Neural crest cell (in vitro differentiated cells): Measurements from ENCODE around the gene ZNF84. TPM values are rescaled to one million over a fixed set of nuclear protein-coding genes. Genes with fewer than 3 reads are reported as not detected.
A peak's percentile ranks its signal among the peaks of the same experiment; 100 is the strongest.

Source experiments
- DNase-seq: peaks from one replicate; pipeline ENCODE4 v3.0.0; 2021; ENCODE audit warnings: low read depth, mixed read lengths, low spot score
- H3K27ac Mint-ChIP-seq: one replicate; pipeline ENCODE4 v1.8.0; 2021; ENCODE audit warnings: mild to moderate bottlenecking, mixed read lengths; ENCODE audit not compliant: unreplicated experiment
- H3K27me3 Mint-ChIP-seq: 2 replicates; pipeline ENCODE4 v1.8.0; 2021; ENCODE audit warnings: low read depth, mild to moderate bottlenecking, mixed read lengths
- H3K36me3 Mint-ChIP-seq: 2 replicates; pipeline ENCODE4 v1.8.0; 2021; ENCODE audit warnings: low read depth, mild to moderate bottlenecking, mixed read lengths
- H3K4me1 Mint-ChIP-seq: 2 replicates; pipeline ENCODE4 v1.8.0; 2021; ENCODE audit warnings: mixed read lengths
- H3K4me3 Mint-ChIP-seq: one replicate; pipeline ENCODE4 v1.8.0; 2021; ENCODE audit warnings: mild to moderate bottlenecking, mixed read lengths
- H3K9me3 Mint-ChIP-seq: 2 replicates; pipeline ENCODE4 v1.8.0; 2021; ENCODE audit warnings: mixed read lengths
- total RNA-seq: library from RNA; stranded (reverse); gene quantifications from 2 replicates; pipeline ENCODE4 v1.2.1, GENCODE V29; 2021
- TF ChIP-seq, protein P1 (sequence below): fragments of 200-600 bp; sonication (generic); conservative IDR thresholded peaks from 2 replicates; pipeline ENCODE4 v1.5.0; 2021; ENCODE audit warnings: antibody characterized with exemption, mild to moderate bottlenecking

The ZNF84 gene
- total RNA-seq, 1 donor from 2014 or later: 63.4 TPM

DNA sequence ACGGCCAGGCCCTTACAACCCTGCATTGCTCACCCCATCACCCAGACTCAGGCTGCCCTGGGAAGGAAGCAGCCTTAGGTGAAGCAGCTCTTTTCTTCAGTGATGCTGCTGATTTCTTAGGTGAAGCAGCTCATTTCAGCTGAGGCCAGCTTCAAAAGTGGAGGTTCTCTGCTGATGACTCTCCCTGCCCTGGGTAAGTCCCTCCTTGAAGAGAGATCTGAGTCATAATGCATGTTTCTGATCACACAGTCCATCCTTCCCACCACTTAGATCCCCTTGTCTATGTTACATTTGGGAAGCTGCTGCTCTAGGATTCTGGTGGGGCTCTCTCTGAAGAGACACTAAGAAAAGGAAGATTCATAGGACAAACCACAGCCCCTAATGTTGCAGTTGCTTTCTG lies 26.2 kb downstream of the ZNF84 start:
- peaks cover 57% of the 10 kb centered on the region for H3K36me3 Mint-ChIP-seq

GRCh38 chr12:133073836-133074235 lies 36.5 kb downstream of the ZNF84 start:
- H3K4me3 Mint-ChIP-seq: no peak overlapping the region
- peaks cover 25% of the 10 kb centered on the region for H3K36me3 Mint-ChIP-seq
- no peak overlapping the region for H3K27ac Mint-ChIP-seq
- H3K9me3 Mint-ChIP-seq: peaks cover 29% of the 10 kb centered on the region
- H3K27me3 Mint-ChIP-seq: no peaks in the 10 kb centered on the region
- H3K4me1 Mint-ChIP-seq: no peaks in the 10 kb centered on the region
- DNase-seq: no peak
- TF ChIP-seq, protein P1, sequence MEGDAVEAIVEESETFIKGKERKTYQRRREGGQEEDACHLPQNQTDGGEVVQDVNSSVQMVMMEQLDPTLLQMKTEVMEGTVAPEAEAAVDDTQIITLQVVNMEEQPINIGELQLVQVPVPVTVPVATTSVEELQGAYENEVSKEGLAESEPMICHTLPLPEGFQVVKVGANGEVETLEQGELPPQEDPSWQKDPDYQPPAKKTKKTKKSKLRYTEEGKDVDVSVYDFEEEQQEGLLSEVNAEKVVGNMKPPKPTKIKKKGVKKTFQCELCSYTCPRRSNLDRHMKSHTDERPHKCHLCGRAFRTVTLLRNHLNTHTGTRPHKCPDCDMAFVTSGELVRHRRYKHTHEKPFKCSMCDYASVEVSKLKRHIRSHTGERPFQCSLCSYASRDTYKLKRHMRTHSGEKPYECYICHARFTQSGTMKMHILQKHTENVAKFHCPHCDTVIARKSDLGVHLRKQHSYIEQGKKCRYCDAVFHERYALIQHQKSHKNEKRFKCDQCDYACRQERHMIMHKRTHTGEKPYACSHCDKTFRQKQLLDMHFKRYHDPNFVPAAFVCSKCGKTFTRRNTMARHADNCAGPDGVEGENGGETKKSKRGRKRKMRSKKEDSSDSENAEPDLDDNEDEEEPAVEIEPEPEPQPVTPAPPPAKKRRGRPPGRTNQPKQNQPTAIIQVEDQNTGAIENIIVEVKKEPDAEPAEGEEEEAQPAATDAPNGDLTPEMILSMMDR: no peak

More for the DNA sequence above, 26.2 kb downstream of the ZNF84 start:
- Mint-ChIP-seq H3K4me1 (no peaks in the 10 kb centered on the region), H3K4me3 (no peak overlapping the region), H3K9me3 (peaks cover 31% of the 10 kb centered on the region), H3K27ac (no peak overlapping the region), H3K27me3 (peaks cover 8% of the 10 kb centered on the region)
- TF ChIP-seq, protein P1: no peak
- no peak for DNase-seq

DNA sequence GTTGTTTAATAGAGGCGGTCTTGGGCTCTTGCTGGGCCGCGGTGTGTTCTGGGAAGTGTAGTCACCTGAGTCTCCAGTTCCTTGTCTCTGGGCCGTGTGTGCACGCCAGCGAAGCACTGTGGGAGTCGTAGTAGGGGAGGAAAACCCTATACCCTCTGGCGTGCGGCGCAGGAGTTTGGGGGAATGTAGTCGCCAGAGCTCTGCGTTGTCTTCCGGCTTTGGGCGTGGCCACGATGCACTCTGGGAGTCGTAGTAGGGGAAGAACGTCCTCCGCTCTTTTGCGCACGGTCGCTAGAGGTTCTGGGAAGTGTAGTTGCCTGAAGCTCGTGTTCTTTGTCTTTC lies 42.7 kb downstream of the ZNF84 start:
- Mint-ChIP-seq H3K9me3 (peaks cover 30% of the 10 kb centered on the region), H3K4me3 (no peak overlapping the region), H3K27ac (no peak overlapping the region), H3K36me3 (peaks cover 49% of the 10 kb centered on the region), H3K4me1 (peaks cover 4% of the 10 kb centered on the region), H3K27me3 (no peaks in the 10 kb centered on the region)
- TF ChIP-seq, protein P1: no peak
- peak; percentile 83 for DNase-seq

DNA sequence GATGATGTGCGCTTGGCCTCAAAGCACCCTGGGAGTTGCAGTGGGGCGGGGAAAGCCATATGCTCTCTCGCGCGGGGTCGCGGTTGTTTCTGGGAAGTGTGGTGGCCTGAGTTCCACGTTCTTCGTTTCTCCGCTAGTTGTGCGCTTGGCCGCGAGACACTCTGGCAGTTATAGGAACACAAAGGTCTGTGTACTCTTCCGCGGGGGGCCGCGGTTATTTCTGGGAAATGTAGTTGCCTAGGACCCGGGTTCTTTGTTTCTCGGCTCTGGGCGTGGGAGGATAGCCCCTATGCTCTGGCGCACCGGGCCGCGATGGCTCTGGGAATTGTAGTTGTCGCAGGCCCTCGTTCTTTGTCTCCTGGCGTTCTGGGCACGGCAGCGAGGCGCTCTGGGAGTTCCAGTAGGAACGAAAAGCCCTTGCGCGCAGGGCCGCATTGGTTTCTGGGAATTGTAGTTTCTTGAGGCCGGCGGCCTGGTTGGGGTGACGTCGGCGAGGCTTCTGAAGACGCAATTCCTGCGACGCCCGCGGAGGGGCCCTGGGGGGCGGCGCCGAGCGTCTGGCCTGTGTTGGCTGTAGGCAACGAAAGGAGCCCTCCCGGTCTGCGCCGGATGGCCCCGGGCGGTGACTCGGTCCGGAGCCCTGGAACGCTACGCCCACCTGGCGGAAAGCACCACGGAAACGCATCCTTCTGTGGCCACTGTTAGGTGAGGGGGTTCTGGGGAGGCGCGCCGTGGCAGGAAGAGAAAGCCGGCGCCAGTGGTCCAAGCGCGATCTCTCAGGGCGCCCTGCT lies 43.3 kb downstream of the ZNF84 start, which contains the start of gene ZNF140:
Gene ZNF140, plus strand, starts transcription at position 556 of the 791 bp plus-strand sequence. CDS start 398 bp downstream, outside the sequence.
- peak; percentile 86 for DNase-seq
- no peak within 1 kb of the TSS for H3K27ac Mint-ChIP-seq
- TF ChIP-seq, protein P1: peak; percentile 33
- peaks cover 4% of the 10 kb centered on the region for H3K4me1 Mint-ChIP-seq
- peaks cover 52% of the 10 kb centered on the region for H3K36me3 Mint-ChIP-seq
- H3K9me3 Mint-ChIP-seq: peaks cover 32% of the 10 kb centered on the region
- H3K27me3 Mint-ChIP-seq: no peaks in the 10 kb centered on the region
- H3K4me3 Mint-ChIP-seq: no peak within 1 kb of the TSS

DNA sequence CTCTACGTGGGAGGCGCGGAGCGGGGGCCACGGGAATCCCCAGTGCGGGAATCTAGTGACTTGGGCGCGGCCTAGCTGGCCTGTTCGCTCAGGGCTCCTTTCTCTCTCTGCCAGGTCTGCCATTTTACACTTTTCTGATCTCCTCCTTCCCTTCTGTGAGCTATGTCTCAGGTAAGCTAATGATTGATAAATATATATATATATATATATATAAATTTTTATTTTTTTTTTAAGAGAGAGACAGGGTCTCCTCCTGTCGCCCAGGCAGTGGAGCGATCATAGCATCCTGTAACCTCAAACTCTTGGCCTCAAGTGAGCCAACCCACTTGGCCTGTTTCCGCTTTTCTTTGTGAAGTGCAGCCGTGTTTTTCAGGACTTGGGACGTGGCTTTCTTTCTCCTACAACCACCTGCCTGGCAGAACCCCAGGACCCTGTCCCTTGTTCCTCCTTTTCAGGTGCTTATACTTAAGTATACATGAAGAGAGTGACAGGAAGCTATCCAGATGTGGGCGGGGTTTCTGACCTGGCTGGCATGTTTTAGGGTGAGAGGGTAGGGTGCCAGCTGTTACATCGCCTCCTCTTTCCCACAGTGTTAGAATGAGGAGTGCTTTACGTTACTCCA lies 44.0 kb downstream of the ZNF84 start:
- peaks cover 32% of the 10 kb centered on the region for H3K9me3 Mint-ChIP-seq
- TF ChIP-seq, protein P1: no peak
- H3K36me3 Mint-ChIP-seq: peaks cover 58% of the 10 kb centered on the region
- no peak for DNase-seq
- H3K27ac Mint-ChIP-seq: no peak overlapping the region
- no peak overlapping the region for H3K4me3 Mint-ChIP-seq
- peaks cover 4% of the 10 kb centered on the region for H3K4me1 Mint-ChIP-seq
- no peaks in the 10 kb centered on the region for H3K27me3 Mint-ChIP-seq
